ENCODE data around the gene COX11.

DNA sequence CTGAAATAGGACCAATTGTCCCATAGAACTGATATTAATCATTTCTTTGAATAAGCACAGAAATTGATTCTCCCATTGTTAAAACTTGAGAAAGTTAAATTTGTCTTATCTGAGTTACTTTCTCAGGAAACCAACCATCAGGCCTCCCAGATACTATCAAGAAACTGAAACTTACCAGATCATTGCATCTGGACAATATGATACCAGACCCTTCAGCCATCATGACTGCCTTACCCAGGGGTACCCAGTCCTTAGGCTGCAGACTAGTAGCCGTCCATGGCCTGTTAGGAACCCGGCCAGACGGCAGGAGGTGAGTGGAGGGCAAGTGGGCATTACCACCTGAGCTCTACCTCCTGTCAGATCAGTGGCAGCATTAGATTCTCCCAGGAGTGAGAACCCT, 7.9 kb upstream of the COX11 start:
- TF ChIP-seq CTCF (IDR thresholded peaks at IDR 0.05) (no peak), EZH2 (IDR thresholded peaks at IDR 0.05; ENCODE audit: borderline replicate concordance, insufficient read depth, low read depth, low read length, poor library complexity, severe bottlenecking) (no peak)
